HG03575 (cell line): ENCODE measurements around the gene PARD3B.
"Not testable (repeated sequence)": the region's sequence is repeated elsewhere in the genome, so short reads cannot be mapped to it uniquely, and the experiment has no call there.

Source experiments
- ATAC-seq: cut with Tn5 transposase; IDR thresholded peaks from one replicate; pipeline ENCODE4 v1.9.1; 2021; ENCODE audit not compliant: unreplicated experiment, insufficient number of reproducible peaks, low FRiP score; ENCODE audit errors: extremely low read depth

Gene PARD3B

GRCh38 chr2:204535764-204536163 is 9.5 kb upstream of the PARD3B start:
- ATAC-seq, result no peak

DNA sequence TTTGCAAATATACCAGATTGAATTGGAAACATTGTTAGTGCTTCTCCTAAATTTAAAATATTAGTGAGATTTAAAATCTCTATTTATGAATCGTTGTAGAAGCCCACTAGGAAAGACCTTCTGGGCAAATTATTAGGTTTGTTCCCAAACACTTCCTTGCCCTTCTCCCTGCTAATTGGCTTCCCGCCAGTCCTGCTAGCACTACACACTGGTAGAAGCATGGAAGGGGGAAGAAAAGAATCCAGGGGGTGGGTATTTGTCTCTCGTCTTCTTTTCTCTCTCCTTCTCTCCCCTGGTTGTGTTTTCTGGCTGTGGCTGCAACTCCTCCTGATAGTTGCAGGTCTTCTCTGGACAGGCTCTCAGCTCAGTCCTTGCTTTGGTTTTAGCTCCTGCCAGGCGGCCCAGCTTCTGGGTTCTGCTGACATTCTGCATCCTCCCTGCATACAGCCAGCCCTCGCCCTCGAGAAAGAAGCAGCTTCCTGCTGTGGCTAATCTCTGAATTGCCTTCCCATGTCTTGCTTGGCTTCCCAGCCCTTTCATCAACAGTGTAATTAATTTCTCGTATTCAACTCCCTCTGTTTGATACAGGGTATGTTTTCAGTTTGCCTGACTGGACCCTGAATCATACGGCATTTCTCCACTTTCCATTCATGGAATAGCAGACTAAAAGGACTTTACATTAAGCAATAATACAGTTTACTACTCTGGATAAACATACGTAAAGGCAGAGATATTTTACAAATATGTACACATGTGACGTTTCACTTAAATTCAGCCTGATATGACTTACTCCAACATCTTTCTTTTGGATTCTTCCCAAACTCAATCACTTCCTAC is 6.9 kb upstream of the PARD3B start:
- ATAC-seq, result no peak

GRCh38 chr2:204539019-204539385 is 6.3 kb upstream of the PARD3B start:
- ATAC-seq, result no peak

GRCh38 chr2:204541637-204542036 is 3.6 kb upstream of the PARD3B start:
- no peak for ATAC-seq

DNA sequence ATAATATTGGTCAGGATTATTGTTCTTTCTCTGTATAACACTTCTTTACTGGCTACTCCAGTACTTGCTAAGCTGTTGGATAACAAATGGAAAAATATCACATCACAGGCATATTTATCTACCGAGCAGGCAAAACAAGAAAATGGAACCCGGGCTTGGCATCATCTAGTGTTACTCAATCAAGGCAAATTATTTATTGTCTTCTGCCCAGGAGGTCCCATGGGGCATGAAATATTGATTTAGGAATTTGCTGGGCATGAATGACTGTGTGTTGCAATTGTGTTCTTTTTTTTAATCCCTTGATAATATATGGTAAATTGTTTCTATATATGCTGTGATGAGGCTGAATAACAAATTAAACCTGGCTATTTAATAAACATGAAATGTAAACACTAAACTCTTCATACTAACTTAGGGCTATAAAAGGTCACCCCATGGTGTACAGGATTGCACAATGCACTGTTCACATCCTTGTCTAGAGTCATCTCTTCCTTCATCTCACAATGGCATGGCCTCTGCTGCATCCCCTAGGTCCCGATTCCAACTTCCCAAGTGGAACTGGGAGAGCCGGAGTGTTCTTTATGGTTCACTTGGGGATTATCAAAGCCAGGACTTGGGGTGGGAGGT is 2.2 kb upstream of the PARD3B start:
- ATAC-seq, result no peak

DNA sequence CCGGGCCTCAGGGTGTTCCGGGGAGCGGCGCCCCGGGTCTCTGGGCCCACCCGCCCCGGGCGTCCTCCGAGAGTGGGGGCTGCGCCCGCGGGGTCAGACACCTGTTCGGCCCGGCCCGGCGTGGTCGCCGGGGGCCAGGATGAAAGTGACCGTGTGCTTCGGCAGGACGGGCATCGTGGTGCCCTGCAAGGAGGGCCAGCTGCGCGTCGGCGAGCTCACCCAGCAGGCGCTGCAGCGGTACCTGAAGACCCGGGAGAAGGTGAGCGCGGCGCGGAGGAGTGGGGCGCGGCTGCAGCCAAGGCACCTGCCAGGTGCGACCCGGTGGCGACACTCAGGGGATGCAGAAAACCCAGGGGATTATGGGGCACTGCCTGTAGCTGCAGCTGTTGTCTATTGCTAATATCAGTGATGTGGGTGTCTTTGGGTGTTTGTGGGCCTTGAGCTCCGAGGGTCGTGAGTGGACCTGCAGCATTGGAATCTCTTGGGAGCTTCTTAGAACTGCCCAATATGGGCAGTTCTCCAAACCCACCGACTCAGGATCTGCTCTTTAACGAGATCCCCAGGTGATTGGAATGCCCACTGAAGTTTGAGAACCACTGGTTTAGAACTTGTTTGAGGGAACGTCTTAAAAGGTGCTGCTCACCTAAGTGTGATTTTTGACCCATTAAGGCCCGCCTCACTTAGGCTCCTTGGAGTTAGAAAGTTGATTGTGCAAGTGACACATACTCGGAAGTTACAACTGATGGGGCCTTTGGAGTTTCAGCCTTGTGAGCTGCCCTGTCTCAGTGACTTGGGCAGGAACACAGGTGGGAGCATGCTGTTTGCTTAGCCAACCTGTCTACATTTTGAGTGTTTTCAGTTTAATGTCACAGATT is 823 bp downstream of the PARD3B start:
- ATAC-seq, result no peak

DNA sequence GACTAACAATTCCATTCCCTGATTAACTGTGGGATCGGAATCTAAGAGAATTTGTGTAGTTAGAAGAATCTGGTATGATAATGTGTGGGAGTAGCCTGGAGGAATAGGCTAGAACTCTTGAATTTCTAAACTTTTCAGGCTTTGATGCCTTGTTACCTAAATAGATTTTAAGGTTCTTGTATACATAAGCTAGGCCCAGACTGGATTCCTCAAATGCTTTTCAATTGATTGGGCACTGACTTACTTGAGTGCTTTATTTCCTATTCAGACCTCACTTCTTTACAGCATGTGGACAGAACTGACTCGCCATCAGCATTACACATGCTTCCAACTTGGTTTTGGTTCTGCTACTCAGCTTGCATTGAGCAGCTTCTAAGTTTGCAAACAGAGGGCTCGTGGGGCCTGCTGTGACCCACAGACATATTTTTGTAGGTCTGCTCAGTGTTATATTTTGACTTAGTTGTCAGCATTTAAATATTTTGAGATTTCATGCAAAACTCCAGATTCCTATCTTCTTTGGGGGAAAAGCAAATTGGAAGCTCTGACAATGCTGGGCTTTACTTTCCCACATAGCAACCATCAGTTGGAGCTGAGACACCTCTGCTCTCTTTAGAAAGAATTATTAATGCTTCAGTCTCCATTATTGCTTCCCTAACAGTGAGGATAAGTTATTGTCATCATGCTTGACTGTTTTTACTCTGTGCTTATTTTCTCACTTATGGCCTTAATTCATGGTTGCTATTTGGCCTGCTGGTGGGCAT is 5.7 kb downstream of the PARD3B start:
- ATAC-seq, result no peak

DNA sequence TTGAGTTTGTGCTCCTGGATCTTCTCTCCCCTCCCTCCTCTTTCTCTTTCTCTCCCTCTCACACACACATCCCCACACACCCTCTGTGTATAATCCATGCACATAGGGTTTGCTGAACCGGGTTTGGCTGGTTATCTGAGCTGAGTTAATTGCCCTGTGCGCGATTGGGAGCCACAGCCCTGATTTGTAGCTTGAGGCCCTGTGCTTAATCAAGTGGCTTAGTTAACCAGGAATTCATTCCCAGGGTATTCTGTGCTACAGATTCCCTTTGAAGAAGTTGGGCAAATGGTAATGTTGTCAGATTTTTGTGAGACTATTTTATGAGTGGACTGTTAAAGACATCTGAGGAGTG is 6.2 kb downstream of the PARD3B start:
- no peak for ATAC-seq

DNA sequence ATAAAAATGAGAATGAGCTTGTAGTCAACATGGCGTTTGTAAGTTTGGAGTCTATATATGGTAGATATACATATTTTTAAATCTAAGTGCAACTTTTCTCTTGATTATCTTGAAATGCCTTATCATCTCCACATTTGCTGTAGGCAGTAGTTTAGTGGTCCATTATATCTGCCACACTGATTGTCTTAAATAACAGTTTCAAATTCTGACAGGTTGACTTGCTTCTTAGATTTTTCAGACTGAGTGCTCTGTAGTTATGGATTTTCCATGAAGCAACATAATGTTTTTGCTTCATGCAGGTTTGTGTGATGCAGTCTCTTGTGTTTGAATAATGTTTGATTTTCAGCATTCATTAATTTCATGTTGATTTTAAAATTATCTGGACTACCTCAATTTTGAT is 12.3 kb downstream of the PARD3B start:
- ATAC-seq, result no peak

GRCh38 chr2:204559358-204559757 is 14.1 kb downstream of the PARD3B start:
- not testable (repeated sequence) for ATAC-seq

GRCh38 chr2:204560902-204561301 is 15.6 kb downstream of the PARD3B start:
- ATAC-seq, result no peak

GRCh38 chr2:204561771-204562170 is 16.5 kb downstream of the PARD3B start:
- no peak for ATAC-seq

DNA sequence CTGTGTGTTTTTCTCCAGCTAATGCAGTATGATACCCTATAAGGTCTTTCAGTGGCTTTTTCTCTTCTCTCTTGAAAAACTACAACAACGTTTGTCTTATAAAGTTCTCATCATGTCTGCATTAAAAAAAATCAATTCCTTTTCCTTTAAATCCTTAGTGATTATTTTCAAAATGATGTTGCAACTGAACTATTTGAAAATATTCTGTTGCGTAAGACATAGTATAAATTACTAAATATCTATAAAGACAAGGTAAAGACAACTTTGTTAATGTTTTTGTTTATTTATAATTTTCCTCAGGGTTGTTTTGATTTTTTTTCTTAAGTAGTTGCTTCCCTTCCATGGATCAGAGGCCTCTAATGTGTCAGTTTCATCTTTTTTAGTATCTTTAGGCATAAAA is 21.2 kb downstream of the PARD3B start:
- ATAC-seq, result no peak

GRCh38 chr2:204570421-204570820 is 25.1 kb downstream of the PARD3B start:
- ATAC-seq, result no peak

DNA sequence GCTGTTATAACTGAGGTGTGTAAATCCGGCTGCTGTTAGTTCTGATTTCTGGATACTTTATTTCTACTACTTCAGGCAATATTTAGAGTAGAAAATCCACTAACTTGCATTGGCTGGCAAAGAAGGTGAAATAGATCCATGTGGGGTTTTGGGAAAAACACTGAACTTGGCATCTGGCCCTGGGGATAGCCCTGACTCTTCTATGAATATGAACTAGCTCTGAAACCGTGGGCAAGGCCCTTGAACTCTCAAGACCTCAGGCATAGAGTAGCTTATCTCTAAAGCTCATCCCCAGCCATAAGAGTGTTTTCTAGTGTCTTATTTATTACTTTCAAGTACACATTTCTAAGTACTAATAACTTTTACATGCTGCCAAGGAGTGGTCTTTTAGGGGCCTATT is 25.8 kb downstream of the PARD3B start:
- ATAC-seq, result no peak

DNA sequence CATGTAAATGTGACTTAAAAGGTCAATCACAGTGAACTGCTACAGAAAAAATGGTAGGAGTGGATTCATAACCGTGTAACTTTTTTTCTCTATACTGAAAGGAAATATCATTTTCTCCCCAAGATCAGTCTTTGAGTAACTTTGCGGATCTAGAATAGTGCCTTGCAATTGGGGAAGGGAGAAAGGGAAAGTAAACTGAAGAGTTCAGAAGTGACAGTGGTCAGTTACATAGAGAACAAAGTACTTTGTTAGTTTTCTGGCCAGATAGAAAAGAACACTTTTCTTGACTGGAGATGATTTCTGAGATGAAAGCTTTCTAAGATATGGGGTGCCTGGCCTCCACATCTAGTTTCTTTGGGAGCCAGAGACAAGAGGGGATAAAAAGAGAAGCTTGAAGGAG is 26.6 kb downstream of the PARD3B start:
- no peak for ATAC-seq

DNA sequence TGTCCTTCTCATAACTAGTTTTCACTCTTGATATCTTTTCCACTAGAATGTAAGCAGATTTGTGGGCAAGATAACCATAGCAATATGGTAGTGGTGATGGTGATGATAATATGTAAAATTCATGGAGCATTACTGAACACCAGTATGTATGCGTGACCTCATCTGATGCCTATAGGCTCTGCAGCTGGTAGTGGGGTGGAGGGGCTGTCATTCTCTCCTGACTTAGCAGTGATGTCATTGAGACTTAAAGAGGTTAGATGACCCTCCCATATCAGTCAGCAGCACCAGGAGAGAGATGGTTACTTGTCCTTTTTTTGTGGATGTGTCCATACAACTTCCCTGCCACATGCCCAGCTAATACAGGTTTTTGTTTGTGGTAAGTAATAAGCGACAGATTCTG is 27.9 kb downstream of the PARD3B start:
- ATAC-seq, result no peak

- ATAC-seq, result no peak
Observed at GRCh38 chr2:204574486-204574885, 29.2 kb downstream of the PARD3B start.

DNA sequence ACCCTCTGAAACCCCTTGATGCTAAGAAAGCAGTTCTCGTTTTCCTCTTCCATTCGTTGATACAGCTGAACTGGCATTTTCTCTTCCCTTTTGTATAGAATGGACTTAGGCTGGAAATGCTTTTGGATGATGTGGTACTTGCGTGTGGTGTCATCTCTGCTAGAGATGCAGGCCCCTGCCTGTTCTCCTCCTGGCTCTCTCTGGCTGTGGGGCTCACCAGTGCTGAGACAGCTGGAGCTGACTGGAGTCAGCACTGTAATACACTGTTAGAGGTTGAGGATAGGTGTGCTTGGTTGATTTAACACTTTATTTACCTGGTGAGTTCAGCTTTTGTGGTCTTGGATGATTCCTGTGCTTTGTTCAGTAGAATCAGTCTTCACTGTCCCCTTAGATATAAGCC is 30.2 kb downstream of the PARD3B start:
- no peak for ATAC-seq
